Articular chondrocyte of knee joint (primary cell): ENCODE data around the gene DOK4. TPM values are rescaled to one million over a fixed set of nuclear protein-coding genes. Genes with fewer than 3 reads are reported as not detected.

Source experiments
- total RNA-seq: library from RNA; depleted of rRNA; stranded (reverse); fragments of >200 nt; gene quantifications from 2 replicates; pipeline ENCODE4 v1.2.3, GENCODE V29; 2012

Gene DOK4
- 23.0 and 30.5 TPM in 2 replicates for total RNA-seq

DNA sequence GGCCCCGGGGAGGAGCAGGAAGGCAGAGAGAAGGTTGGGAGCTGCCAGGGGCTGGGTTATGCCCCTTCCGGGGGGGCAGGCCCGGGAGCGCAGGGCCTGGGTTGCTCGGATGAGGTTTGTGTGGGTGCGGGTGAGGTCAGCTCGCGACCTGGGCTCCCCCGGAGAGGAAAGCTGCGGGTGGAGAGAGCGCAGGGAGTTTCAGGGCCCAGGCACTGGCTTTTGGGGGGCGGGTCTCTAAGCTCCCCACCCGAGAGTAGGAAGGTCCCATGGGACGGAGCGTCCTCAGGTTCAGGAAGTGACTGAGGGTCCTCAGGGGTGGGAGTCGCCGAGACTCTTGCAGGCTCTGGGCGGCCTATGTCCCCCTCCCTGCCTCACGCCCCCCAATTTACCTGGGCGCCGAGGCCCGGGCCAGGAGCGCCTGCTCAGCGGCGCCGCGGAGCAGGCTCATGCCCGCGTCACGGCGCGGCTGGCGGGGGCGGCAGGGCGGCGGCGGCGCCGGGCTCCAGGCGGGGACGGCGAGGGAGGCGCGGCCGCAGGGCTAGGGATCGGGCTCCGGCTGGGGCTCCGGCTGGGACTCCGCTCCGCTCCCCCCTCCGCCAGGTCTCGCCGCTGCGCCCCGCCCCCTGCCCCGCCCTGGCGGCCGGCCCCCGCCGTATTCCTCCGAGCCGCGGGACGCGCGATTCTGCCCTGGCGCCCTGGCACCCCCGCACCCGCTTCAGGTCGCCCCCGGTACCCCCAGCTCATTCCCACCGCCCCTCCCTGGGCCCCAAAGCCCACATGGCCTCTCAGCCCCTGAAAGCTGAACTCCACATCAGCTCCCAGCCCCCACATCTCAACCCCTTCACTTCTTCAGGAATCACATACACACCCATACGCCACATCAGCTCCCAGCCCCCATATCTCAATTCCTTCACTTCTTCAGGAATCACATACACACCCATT lies at the start of gene DOK4:
DOK4 (minus strand) TSS at position 578 of the 942 bp plus-strand sequence. CDS start 6,986 bp downstream, outside the sequence.

DNA sequence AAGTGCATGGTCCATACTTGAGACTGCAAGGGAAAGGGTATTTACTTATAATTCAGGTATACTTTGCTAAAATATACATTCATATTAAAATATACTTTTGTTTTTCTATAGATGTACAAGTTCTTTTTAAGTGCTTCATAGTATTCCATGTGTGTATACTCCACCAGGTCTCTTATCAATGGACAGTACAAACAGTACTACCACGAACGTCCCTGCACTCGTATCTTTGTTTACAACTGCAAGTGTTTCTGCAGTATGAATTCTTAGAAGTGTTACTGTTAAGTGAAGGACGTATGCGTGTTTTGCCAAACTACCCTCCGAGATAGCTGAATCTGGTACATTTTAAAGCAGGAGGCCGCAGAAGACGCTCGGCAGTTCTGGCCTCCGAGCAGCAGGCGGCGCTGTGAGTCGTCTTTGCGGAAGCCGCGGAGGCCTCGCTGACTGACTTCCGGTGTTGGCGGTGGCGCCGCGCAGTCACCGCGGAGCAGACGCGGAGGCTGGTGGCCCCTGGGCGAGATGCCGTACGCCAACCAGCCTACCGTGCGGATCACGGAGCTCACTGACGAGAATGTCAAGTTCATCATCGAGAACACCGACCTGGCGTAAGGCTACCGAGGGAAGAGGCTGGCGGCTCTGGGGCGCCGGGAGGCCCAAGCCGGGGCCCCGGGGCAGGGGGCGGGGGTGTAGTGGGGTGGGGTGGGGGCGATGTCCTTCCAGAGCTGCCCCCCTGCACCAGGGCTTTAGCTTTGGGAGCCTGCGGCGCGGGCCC lies 23.9 kb downstream of the DOK4 start, which contains the start of gene POLR2C:
POLR2C (plus strand) TSS at position 471 of the 769 bp plus-strand sequence; CDS start at position 517, 46 bp downstream.

DNA sequence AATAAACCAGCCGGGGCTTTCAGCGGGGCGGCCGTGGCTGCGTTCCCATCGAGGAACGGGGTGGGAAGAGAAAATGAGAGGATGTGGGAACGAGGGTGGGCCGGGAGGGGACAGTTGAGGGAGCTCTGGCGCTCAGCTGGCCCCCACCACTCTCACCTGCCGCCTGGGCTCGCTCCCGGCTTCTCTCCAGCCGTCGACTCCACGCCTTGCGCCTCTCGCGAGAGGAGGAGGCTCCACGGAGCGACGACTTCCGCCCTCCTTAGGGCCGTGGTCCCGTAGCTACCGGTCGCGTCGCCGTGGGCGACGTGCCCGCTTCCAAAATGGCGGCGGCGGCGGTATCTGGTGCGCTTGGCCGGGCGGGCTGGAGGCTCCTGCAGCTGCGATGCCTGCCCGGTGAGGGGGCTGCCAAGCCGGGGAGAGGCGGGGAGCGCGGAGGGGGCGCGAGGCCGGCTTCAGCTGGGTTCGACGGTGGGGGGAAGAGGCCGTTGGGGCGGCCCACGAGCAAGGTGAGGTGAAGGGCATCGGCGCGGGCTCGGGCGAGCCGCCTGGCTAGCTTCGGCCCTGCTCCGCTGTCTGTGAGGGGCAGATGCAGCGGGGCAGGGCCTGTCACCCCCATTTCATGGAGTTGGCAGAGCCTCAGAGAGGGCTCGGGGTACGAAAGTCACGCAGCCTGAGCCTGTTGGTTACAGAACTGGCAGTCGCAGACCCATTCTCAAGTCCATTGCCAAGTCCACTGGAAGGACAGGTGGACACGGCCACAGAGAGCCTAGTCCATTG lies 38.9 kb downstream of the DOK4 start, which contains the start of the genes CIAPIN1 and COQ9:
CIAPIN1 (minus strand) TSS at position 200 of the 777 bp plus-strand sequence. CDS start 6,457 bp downstream, outside the sequence.
COQ9 (plus strand) TSS at position 294 of the 777 bp plus-strand sequence; CDS start at position 321, 27 bp downstream.

Other genes with a start within 250 kb of the DOK4 start
- gene ARL2BP, start 241.2 kb downstream of the DOK4 start, total RNA-seq: 131 and 145 TPM in 2 replicates
- gene PLLP, start 201.8 kb downstream of the DOK4 start, total RNA-seq: under 0.01 TPM in 2 replicates
- gene CCL22, start 127.7 kb downstream of the DOK4 start, total RNA-seq: not detected in 2 replicates
- gene CX3CL1, start 114.0 kb downstream of the DOK4 start, total RNA-seq: 0.65 and 1.5 TPM in 2 replicates
- gene CCL17, start 81.7 kb downstream of the DOK4 start, total RNA-seq: not detected in 2 replicates
- 36.1 and 42.5 TPM in 2 replicates for gene CIAPIN1, start 39.1 kb downstream of the DOK4 start, total RNA-seq
- 29.0 and 32.8 TPM in 2 replicates for gene COQ9, start 39.0 kb downstream of the DOK4 start, total RNA-seq
- gene POLR2C, start 23.8 kb downstream of the DOK4 start, total RNA-seq: 83.2 and 101 TPM in 2 replicates
- gene CCDC102A, start 50.1 kb upstream of the DOK4 start, total RNA-seq: 9.9 and 11.1 TPM in 2 replicates
- gene ADGRG5, start 56.1 kb upstream of the DOK4 start, total RNA-seq: under 0.01 TPM in 1 of 2 replicates, not detected in the other
- 1.4 and 3.1 TPM in 2 replicates for gene ADGRG1, start 142.1 kb upstream of the DOK4 start, total RNA-seq
- not detected in 2 replicates for gene ADGRG3, start 181.8 kb upstream of the DOK4 start, total RNA-seq
- gene DRC7, start 208.3 kb upstream of the DOK4 start, total RNA-seq: 0.32 TPM in 1 of 2 replicates, not detected in the other
- 12.0 and 13.5 TPM in 2 replicates for gene KATNB1, start 249.3 kb upstream of the DOK4 start, total RNA-seq